Posterior vena cava (tissue), 2 donors: ENCODE measurements around the gene GRHPR. TPM values are rescaled to one million over a fixed set of nuclear protein-coding genes. Genes with fewer than 3 reads are reported as not detected.
"Not testable (repeated sequence)": the region's sequence is repeated elsewhere in the genome, so short reads cannot be mapped to it uniquely, and the experiment has no call there.

Experiments
- DNase-seq: peaks from one replicate; pipeline ENCODE4 v3.0.0-alpha.2; 2020; ENCODE audit warnings: low spot score
- intact Hi-C, 2 donors: fragments of 100-400 bp; cut with DNase I; formaldehyde crosslinking; loops; one replicate each; pipeline versions ENCODE4 v1.14.1 to v1.14.2; 2022 to 2023
- total RNA-seq, 2 donors: library from RNA; stranded (reverse); fragmentation: NEBNext Ultra II Directional; extraction: Animal tissue kit (Norgen Biotek cat#: 25700); gene quantifications; one replicate each; pipeline ENCODE4 v1.2.1, GENCODE V29; 2021
- donor health status: DM: yes; HTN: yes; CAD: no.
- donor health status: DM: yes; HTN: yes; CAD: no.

Gene GRHPR
- total RNA-seq, 2 donors from 2014 or later: 59.0 to 70.6 TPM

DNA sequence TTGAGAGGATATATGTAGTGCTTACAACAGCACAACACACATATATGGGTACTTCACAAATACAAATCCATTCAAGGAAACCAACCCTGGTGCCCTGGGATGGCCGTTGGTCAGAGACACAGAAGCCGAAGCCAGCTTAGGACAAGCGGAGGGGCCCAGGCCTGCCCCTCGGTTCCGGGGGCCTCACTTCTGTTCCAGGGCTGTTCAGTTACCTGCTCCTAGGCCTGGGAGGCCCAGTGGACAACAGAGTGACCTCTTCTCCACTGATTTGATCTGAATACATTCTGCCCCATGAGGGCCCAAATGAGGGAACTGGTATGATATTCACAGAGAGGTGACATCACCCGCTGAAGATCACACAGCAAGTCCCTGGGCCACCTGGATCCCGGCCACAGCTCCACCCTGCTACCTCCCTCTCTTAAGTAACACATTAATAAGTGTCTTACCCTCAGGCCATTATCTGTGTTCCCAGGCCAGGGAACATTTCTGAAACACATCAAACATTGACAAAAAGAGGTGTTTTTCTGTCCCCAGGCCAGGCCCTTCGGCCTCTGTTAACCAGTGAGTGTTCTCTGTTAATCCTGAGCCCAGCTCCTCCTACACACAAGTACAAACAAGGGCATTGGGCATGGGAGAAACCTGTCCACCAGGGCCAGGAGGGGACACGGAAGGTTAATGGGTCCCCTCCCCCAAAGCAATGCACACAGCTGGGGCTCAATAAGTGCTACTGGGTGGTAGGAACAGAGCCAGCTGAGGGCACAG, 4.5 kb upstream of the GRHPR start:
- intact Hi-C loops: no loop called here
- peak; percentile 58 for DNase-seq

DNA sequence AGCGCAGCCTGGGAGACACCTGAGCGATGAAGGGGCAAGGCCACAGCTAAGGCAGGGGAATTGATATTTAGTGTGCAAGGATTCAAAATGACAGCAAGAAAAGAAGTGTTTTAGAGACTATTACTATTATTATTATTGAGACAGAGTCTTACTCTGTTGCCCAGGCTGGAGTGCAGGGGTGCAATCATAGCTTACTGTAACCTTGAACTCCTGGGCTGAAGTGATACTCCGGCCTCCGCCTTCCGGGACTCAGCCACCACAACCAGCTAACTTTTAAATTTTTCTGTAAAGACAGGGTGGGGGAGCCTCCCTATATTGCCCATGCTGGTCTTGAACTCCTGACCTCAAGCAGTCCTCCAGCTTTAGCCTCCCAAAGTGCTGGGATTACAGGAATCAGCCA, 3.3 kb upstream of the GRHPR start:
- intact Hi-C loops: no loop called here
- DNase-seq: no peak

DNA sequence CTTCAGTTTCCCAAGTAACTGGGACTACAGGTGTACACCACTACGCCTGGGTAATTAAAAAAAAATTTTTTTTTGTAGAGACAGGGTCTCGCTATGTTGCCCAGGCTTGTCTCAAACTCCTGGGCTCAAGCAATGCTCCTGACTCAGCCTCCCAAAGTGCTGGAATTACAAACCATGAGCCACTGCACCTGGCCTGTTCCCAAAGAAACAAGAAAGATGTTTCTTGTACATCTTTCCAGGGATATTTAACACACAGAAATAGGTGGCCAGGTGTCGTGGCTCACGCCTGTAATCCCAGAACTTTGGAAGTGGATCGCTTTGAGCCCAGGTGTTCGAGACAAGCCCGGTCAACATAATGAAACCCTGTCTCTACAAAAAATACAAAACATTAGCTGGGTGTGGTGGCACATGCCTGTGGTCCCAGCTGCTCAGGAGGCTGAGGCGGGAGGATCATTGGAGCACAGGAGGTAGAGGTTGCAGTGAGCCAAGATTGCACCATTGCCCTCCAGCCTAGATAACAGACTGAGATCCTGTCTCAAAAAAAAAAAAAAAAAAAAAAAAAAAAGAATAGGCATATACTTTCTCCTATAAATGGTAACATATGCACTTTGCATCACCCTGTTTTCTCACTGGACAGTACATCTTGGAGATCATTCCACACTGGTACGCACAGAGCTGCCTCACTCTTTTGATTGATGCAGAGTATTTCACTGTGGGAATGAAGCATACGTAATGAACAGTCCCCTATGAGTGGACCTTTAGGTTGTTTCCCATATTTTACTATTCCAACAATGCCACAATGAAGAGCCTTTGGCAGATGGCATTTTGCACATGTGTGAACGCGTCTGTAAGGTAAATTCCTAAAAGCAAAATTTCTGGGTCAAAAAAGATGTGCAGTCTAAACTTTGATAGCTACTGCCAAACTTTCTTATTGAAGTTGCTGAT, 2.0 kb upstream of the GRHPR start:
- DNase-seq: no peak
- intact Hi-C loops: no loop called here

GRCh38 chr9:37421914-37422288, 595 bp upstream of the GRHPR start:
- peak; percentile 79 for DNase-seq
- intact Hi-C loops: no loop called here

DNA sequence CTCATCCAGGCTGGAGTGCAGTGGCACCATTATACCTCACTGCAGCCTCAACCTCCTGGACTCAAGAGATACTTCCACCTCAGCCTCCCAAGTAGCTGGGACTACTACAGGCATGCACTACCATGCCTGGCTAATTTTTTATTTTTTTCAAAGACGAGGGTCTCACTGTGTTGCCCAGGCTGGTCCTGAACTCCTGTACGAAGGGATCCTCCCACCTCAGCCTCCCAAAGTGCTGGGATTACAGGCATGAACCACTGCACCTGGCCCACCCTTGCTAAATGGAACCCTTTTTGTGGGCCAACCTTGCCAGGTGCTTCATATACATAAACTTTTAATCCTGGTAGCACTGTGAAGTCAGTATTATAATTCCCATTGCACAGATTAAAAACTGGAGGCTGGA, 1.0 kb downstream of the GRHPR start:
- DNase-seq: no peak
- intact Hi-C loops: no loop called here

DNA sequence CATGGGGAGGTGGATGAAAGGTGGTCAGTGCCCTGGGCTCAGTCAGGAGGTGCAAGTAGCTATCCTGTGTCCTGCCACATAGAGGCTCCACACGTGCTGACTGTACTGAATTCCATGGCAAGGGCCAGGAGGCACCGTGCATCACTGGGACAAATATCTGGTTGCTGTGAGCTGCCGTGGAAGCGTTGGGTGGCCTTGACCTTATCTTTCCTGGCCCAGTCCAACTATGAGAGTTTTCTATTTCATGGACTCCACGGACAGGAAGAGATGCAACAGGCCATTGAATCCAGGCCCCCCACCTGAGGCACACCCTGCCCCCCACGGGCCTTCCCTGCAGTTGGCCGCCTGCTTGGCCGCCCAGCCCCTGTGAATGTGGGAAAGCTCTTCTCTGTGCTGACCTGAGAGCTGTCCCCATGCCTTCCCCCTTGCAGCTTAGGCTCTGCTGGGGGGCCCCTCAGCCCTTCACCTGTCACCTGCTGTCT, 1.7 kb downstream of the GRHPR start:
- intact Hi-C loops: no loop called here

DNA sequence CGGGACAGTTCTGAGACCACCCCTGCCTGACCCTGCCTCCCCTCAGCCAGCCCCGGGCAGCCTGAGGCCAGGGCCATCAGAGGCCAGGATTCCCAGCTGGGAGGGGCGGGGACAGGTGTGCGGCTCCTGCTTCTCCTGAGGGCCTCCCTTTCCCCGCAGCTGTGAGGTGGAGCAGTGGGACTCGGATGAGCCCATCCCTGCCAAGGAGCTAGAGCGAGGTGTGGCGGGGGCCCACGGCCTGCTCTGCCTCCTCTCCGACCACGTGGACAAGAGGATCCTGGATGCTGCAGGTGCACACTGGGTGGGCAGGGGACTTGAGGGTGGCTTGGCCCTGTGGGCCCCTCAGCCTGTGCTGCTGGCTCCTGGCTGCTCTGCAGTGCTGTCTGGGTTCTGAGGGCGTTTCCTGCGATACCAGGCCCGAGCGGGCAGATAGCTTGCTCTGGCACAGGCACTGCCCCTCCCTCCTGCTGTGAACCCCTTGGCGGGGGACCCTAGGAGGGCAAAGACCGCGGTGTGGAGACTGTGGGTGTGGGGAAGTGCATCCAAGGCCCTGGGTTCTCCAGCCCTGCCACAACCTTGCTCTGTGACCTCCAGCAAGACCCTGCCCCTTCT, 2.3 kb downstream of the GRHPR start:
- intact Hi-C loops: no loop called here

More for the DNA sequence above, 1.7 kb downstream of the GRHPR start:
- peak; percentile 69 for DNase-seq

DNA sequence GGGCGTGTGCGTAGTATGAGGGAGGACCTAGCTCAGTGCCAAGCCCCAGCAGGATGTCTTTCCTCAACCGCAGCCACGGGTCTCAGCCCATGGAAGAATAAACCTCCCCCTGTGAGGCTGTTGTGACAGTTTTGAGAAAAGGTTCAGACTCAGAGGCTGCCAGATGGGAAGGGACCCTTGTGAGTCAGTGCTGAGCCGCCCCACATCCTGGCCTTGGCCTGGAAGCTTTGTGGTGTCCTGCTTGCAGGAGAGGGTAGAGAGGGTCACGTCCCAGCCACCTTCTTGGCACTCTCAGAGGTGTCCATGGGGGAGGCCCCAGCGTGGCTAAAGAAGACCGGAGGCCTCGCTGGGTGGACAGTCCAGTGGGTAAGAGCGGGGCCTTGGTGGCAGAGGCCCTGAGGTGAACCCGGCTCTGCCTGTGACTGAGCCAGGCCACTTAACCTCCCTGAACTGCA, 2.8 kb downstream of the GRHPR start:
- DNase-seq: peak; percentile 76
- intact Hi-C loops: no loop called here

More for the DNA sequence above, 2.3 kb downstream of the GRHPR start:
- DNase-seq: peak; percentile 76

DNA sequence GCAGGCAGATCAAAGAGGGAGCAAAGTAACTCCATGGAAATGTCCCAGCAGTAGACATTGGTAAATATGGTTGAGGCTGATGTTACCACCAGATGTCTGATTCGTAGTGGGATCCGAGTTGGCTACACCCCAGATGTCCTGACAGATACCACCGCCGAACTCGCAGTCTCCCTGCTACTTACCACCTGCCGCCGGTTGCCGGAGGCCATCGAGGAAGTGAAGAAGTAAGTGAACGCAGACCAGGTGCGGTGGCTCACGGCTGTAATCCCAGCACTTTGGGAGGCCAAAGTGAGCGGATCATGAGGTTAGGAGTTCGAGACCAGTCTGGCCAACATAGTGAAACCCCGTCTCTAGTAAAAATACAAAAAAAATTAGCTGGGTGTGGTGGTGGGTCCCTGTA, 3.9 kb downstream of the GRHPR start:
- intact Hi-C loops: not testable (repeated sequence)
- peak; percentile 55 for DNase-seq

GRCh38 chr9:37426846-37427245, 4.3 kb downstream of the GRHPR start:
- DNase-seq: peak; percentile 45

DNA sequence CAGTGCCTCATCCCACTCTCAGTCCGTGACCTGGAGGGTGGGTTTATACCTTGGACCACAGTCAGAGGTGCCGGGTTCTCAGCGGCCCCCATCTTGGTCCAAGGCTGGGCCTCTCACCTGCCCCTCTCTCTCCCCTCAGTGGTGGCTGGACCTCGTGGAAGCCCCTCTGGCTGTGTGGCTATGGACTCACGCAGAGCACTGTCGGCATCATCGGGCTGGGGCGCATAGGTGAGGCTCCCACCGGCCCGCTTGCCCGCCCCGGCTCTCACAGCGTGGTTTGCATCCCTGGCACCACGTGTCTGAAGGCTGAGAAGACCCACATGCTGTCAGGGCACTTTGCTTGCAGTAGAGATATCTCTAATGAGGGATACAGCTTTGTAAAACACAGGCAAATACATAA, 5.8 kb downstream of the GRHPR start:
- DNase-seq: peak; percentile 65
- intact Hi-C loops: no loop called here

More at GRCh38 chr9:37426846-37427245, 4.3 kb downstream of the GRHPR start:
- intact Hi-C loops: no loop called here

GRCh38 chr9:37429441-37430285, 7.2 kb downstream of the GRHPR start:
- peak; percentile 64 for DNase-seq
- intact Hi-C loops: no loop called here

GRCh38 chr9:37430841-37431597, 8.5 kb downstream of the GRHPR start:
- intact Hi-C loops: no loop called here
- DNase-seq: peak; percentile 76

GRCh38 chr9:37432020-37432419, 9.5 kb downstream of the GRHPR start:
- DNase-seq: peak; percentile 45
- intact Hi-C loops: no loop called here

- intact Hi-C loops: no loop called here
- peak; percentile 51 for DNase-seq
These were observed 11.4 kb downstream of the GRHPR start for GRCh38 chr9:37433867-37434371.

- intact Hi-C loops: no loop called here
- DNase-seq: peak; percentile 42
These were observed 14.0 kb downstream of the GRHPR start for GRCh38 chr9:37436540-37436939.

GRCh38 chr9:37437010-37437409, 14.5 kb downstream of the GRHPR start:
- intact Hi-C loops: no loop called here
- DNase-seq: peak; percentile 24

- DNase-seq: peak; percentile 26
- intact Hi-C loops: no loop called here
These were observed 15.1 kb downstream of the GRHPR start for GRCh38 chr9:37437621-37438020.
